ENCODE results near the gene ROS1. TPM values are rescaled to one million over a fixed set of nuclear protein-coding genes. Genes with fewer than 3 reads are reported as not detected.

Gene ROS1
- total RNA-seq, 2 donors from 2014 or later: 0.23 to 0.34 TPM

DNA sequence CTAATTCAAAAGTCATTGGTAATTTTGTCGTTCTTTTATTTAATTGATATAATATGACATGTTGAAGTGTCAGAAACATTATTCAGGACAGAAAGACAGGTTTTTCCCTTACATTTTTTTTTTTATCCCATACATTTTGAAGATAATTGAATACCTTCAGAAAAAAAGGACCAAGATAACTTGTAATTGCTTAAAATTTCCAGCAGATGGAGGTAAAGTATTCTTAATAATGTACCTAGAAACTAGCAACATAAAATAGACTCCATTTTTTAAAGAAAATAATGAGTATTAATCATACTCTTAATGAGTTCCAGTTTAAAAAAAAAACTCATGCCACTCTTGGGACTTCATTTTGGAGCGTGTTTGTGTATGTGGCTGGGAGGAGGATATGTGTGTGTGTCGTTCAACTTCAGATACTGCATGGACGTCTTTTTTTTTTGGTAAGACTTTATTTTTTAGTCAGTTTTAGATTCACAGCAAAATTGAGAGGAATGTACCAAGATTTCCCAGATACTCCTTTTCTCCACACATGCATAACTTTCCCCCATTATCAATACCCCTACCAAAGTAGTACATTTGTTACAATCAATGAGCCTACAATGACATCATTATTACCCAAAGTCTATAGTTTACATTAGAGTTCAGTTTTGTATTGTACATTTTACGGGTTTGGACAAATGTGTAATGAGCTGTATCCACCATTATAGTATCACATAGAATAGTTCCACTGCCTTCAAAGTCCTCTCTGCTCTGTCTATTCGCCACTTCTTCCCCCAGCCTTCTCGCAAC is 79.4 kb downstream of the ROS1 start:
- TF ChIP-seq, protein P1, sequence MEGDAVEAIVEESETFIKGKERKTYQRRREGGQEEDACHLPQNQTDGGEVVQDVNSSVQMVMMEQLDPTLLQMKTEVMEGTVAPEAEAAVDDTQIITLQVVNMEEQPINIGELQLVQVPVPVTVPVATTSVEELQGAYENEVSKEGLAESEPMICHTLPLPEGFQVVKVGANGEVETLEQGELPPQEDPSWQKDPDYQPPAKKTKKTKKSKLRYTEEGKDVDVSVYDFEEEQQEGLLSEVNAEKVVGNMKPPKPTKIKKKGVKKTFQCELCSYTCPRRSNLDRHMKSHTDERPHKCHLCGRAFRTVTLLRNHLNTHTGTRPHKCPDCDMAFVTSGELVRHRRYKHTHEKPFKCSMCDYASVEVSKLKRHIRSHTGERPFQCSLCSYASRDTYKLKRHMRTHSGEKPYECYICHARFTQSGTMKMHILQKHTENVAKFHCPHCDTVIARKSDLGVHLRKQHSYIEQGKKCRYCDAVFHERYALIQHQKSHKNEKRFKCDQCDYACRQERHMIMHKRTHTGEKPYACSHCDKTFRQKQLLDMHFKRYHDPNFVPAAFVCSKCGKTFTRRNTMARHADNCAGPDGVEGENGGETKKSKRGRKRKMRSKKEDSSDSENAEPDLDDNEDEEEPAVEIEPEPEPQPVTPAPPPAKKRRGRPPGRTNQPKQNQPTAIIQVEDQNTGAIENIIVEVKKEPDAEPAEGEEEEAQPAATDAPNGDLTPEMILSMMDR (IDR thresholded peaks at IDR 0.05): peak in 3 of 4 experiments; percentile 51 to 56 (median 54)
- TF ChIP-seq POLR2A (IDR thresholded peaks at IDR 0.05): no peak
- no peak overlapping the region for H3K27ac ChIP-seq
- no peaks in the 10 kb centered on the region for H3K36me3 ChIP-seq
- 38% methylated on average over 7 of the region's 7 CpGs for WGBS
- no peak for DNase-seq (ENCODE audit: low spot score)
- no peaks in the 10 kb centered on the region for H3K9me3 ChIP-seq
- intact Hi-C loops (cut with DNase I): loop anchor here (10.0 kb wide), 1 partner anchor 258 kb away; the partner anchor contains the start of gene GOPC
- no peak overlapping the region for H3K4me3 ChIP-seq
- no peaks in the 10 kb centered on the region for H3K4me1 ChIP-seq (replicated peaks)
- no peaks in the 10 kb centered on the region for H3K27me3 ChIP-seq (replicated peaks; ENCODE audit: insufficient read depth)

DNA sequence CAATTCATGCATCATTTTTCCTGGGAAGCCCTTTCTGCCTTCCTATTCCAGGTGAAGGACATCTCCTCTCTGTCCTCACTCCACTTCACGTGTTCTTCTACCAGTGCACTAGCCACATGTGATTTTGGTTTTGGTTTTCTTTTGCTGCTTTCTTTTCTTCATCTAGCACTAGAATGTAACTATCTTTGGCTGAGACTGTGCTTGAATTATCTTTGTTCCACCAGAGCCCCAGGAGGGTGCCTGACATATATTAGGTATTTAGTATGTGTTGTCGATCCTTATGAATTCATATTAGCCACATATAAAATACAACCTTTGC is 80.5 kb downstream of the ROS1 start:
- Histone ChIP-seq H3K36me3 (no peaks in the 10 kb centered on the region), H3K4me3 (no peak overlapping the region), H3K27ac (no peak overlapping the region), H3K4me1 (replicated peaks) (no peaks in the 10 kb centered on the region), H3K27me3 (replicated peaks; ENCODE audit: insufficient read depth) (no peaks in the 10 kb centered on the region), H3K9me3 (no peaks in the 10 kb centered on the region)
- TF ChIP-seq POLR2AphosphoS5 (IDR thresholded peaks at IDR 0.05): no peak
- no peak for TF ChIP-seq POLR2A (IDR thresholded peaks at IDR 0.05)
- TF ChIP-seq, protein P1 (IDR thresholded peaks at IDR 0.05): no peak
- DNase-seq (ENCODE audit: low spot score): no peak
- 90% methylated on average over 2 of the region's 2 CpGs for WGBS
- intact Hi-C loops (cut with DNase I): loop anchor here (10.0 kb wide), 1 partner anchor 260 kb away; the partner anchor contains the start of gene GOPC

DNA sequence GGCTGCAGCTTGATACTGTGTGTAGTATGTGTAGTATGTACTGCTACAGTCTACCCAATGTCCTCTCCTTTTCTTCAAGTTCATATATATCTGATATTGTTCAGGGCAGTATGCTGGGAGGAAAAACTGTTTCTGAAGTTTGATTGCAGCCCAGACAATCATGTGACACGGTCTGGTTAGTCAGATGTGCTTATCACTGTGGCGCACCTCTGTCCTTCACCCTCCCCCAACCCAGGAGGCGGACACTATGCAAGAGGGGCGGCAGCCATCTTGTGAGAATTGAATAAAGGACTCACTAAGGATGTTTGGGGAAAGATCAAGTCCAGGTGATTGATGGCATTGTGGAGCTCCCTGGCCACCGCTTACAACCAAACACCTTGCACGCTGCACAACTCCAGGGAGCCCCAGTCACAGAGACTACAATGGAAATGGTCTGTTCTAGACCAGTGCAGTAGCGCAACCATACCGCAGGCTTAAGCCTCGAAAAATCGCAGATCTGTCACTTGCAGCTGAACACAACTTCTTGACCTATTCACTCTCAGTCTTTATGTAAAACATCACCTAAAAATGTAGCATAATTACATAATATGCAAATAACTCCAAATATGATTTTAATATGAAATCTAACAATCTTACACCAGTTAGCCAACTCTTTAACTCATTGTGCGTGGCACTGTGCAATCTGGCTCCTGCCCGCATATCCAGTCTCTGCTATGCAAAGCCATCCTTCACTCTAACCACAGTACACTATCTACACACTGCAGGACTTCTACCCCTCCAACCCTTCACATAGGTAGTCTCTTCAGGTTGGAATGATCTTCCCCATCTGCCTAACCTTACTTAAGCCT is 81.1 kb downstream of the ROS1 start:
- WGBS: 89% methylated on average over 12 of the region's 12 CpGs
- TF ChIP-seq POLR2AphosphoS5 (IDR thresholded peaks at IDR 0.05) (no peak), POLR2A (IDR thresholded peaks at IDR 0.05) (no peak)
- TF ChIP-seq, protein P1 (IDR thresholded peaks at IDR 0.05): no peak
- no peak for DNase-seq (ENCODE audit: low spot score)
- Histone ChIP-seq H3K27me3 (replicated peaks; ENCODE audit: insufficient read depth) (peaks cover under 1% of the 10 kb centered on the region), H3K27ac (no peak overlapping the region), H3K36me3 (no peaks in the 10 kb centered on the region), H3K9me3 (no peaks in the 10 kb centered on the region), H3K4me3 (no peak overlapping the region), H3K4me1 (replicated peaks) (no peaks in the 10 kb centered on the region)
- intact Hi-C loops (cut with DNase I): loop anchor here (10.0 kb wide), 1 partner anchor 260 kb away; the partner anchor contains the start of gene GOPC

DNA sequence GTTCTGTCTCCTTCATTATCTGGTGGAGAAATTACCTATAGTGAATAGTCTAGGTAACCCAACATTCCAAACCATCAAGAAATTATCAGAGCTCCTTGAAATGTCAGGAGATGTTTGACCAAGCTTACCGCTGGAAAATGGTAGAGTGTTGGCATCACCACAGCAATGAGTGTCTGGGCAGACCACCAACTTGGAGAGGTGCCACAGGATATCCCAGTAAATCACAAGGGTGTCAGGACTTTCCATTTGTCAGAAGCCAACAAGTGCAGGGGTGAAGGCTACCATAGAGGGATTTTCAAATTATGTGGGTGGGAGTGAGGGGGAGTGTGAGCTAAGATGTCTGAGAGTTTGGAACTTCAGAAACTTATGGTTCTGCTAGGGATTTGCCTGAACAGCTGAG is 87.2 kb downstream of the ROS1 start:
- DNase-seq (ENCODE audit: low spot score): no peak
- 44% methylated on average over 1 of the region's 1 CpG for WGBS
- Histone ChIP-seq H3K9me3 (no peaks in the 10 kb centered on the region), H3K36me3 (no peaks in the 10 kb centered on the region), H3K4me3 (no peak overlapping the region), H3K27me3 (replicated peaks; ENCODE audit: insufficient read depth) (peaks cover 3% of the 10 kb centered on the region), H3K4me1 (replicated peaks) (no peaks in the 10 kb centered on the region), H3K27ac (no peak overlapping the region)
- TF ChIP-seq, protein P1 (IDR thresholded peaks at IDR 0.05): no peak
- TF ChIP-seq POLR2AphosphoS5 (IDR thresholded peaks at IDR 0.05): no peak
- no peak for TF ChIP-seq POLR2A (IDR thresholded peaks at IDR 0.05)
- intact Hi-C loops (cut with DNase I): no loop called here
